IPS-18c (cell line): ENCODE measurements around the gene SMIM43.
"Not testable (repeated sequence)": the region's sequence is repeated elsewhere in the genome, so short reads cannot be mapped to it uniquely, and the experiment has no call there.

ENCODE experiments used
- H3K4me3 ChIP-seq: 2 replicates; pipeline ENCODE4 v1.7.0; 2013; ENCODE audit warnings: low read depth, mild to moderate bottlenecking, low read length, moderate library complexity; ENCODE audit not compliant: insufficient read depth
- H3K9me3 ChIP-seq: one replicate; pipeline ENCODE4 v1.6.1; 2013; ENCODE audit warnings: mild to moderate bottlenecking, low read length, moderate library complexity; ENCODE audit not compliant: control insufficient read depth, insufficient read depth

SMIM43 gene

GRCh38 chr4:121749225-121749624, 15.7 kb downstream of the SMIM43 start:
- no peak overlapping the region for H3K4me3 ChIP-seq
- no peaks in the 10 kb centered on the region for H3K9me3 ChIP-seq

GRCh38 chr4:121742794-121743193, 22.2 kb downstream of the SMIM43 start:
- Histone ChIP-seq H3K4me3 (no peak overlapping the region), H3K9me3 (no peaks in the 10 kb centered on the region)

GRCh38 chr4:121741751-121742150, 23.2 kb downstream of the SMIM43 start:
- no peaks in the 10 kb centered on the region for H3K9me3 ChIP-seq
- H3K4me3 ChIP-seq = no peak overlapping the region

GRCh38 chr4:121740796-121741409, 24.1 kb downstream of the SMIM43 start:
- Histone ChIP-seq H3K9me3 (no peaks in the 10 kb centered on the region), H3K4me3 (no peak overlapping the region)

GRCh38 chr4:121739575-121739974, 25.4 kb downstream of the SMIM43 start:
- Histone ChIP-seq H3K9me3 (no peaks in the 10 kb centered on the region), H3K4me3 (no peak overlapping the region)

- Histone ChIP-seq H3K4me3 (no peak overlapping the region), H3K9me3 (no peaks in the 10 kb centered on the region)
Measured at GRCh38 chr4:121738780-121739535, 26.0 kb downstream of the SMIM43 start.

GRCh38 chr4:121737846-121738554, 27.0 kb downstream of the SMIM43 start:
- H3K4me3 ChIP-seq = no peak overlapping the region
- H3K9me3 ChIP-seq = no peaks in the 10 kb centered on the region

- Histone ChIP-seq H3K4me3 (no peak overlapping the region), H3K9me3 (no peaks in the 10 kb centered on the region)
Measured at GRCh38 chr4:121736735-121737351, 28.1 kb downstream of the SMIM43 start.

- H3K4me3 ChIP-seq = no peak overlapping the region
- no peaks in the 10 kb centered on the region for H3K9me3 ChIP-seq
Measured at GRCh38 chr4:121734571-121734970, 30.4 kb downstream of the SMIM43 start.

- Histone ChIP-seq H3K9me3 (no peaks in the 10 kb centered on the region), H3K4me3 (no peak overlapping the region)
Measured at GRCh38 chr4:121733942-121734341, 31.0 kb downstream of the SMIM43 start.

GRCh38 chr4:121729753-121730152, 35.2 kb downstream of the SMIM43 start:
- H3K9me3 ChIP-seq, H3K4me3 ChIP-seq: not testable (repeated sequence)

GRCh38 chr4:121728798-121729226, 36.2 kb downstream of the SMIM43 start:
- Histone ChIP-seq H3K4me3 (no peak overlapping the region), H3K9me3 (peaks cover 2% of the 10 kb centered on the region)

- peaks cover 2% of the 10 kb centered on the region for H3K9me3 ChIP-seq
- no peak overlapping the region for H3K4me3 ChIP-seq
Measured at GRCh38 chr4:121728066-121728465, 36.9 kb downstream of the SMIM43 start.

GRCh38 chr4:121726642-121727268, 38.2 kb downstream of the SMIM43 start:
- no peak overlapping the region for H3K4me3 ChIP-seq
- peaks cover 2% of the 10 kb centered on the region for H3K9me3 ChIP-seq

GRCh38 chr4:121724671-121725070, 40.3 kb downstream of the SMIM43 start:
- H3K9me3 ChIP-seq = peaks cover 2% of the 10 kb centered on the region
- no peak overlapping the region for H3K4me3 ChIP-seq

GRCh38 chr4:121721700-121722099, 43.3 kb downstream of the SMIM43 start:
- H3K9me3 ChIP-seq = no peaks in the 10 kb centered on the region

GRCh38 chr4:121720109-121720508, 44.9 kb downstream of the SMIM43 start:
- Histone ChIP-seq H3K4me3 (no peak overlapping the region), H3K9me3 (no peaks in the 10 kb centered on the region)

More at GRCh38 chr4:121721700-121722099, 43.3 kb downstream of the SMIM43 start:
- H3K4me3 ChIP-seq = no peak overlapping the region
